ENCODE measurements around the gene TTF1. TPM values are rescaled to one million over a fixed set of nuclear protein-coding genes. Genes with fewer than 3 reads are reported as not detected.

The TTF1 gene
- total RNA-seq, 1 experiment from 2014 or later, result 26.9 TPM

DNA sequence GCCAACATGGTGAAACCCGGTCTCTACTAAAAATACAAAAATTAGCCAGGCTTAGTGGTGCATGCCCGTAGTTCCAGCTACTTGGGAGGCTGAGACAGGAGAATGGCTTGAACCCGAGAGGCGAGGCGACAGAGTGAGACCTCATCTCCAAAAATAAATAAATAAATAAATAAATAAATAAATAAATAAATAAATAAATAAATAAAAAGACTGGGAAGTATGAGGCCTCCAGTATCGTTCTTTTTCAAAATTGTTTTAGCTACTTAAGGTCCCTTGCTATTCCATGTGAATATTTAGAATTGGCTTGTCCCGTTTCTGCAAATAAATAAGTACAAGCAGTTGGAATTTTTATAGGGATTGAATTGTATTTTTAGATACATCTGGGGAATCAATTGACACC lies 48.9 kb downstream of the TTF1 start:
- H3K4me1 Mint-ChIP-seq, result peaks cover 12 to 13% of the 10 kb centered on the region in 2 experiments
- no peak overlapping the region for H2BK12ac ChIP-seq (ENCODE audit: insufficient read length, low read depth, low read length)
- no peak overlapping the region for H4K8ac ChIP-seq (replicated peaks; ENCODE audit: insufficient read length, low read depth, low read length)
- no peak overlapping the region for H4K91ac ChIP-seq (ENCODE audit: insufficient read length, low read depth, low read length)
- no peak overlapping the region for H4K5ac ChIP-seq (ENCODE audit: insufficient read length, low read depth, low read length)
- peaks cover 5 to 10% (median 10%) of the 10 kb centered on the region in 3 experiments; a peak in 6 of 7 replicates for H3K36me3 Mint-ChIP-seq (ENCODE audit: insufficient read depth in 1 of 3, low read depth in 3 of 3)
- no peak overlapping the region for H2BK20ac ChIP-seq (ENCODE audit: low read depth, low read length, poor library complexity, severe bottlenecking)
- no peak overlapping the region for H3K4ac ChIP-seq (ENCODE audit: low read depth, low read length)
- no peaks in the 10 kb centered on the region; a peak in 1 of 5 replicates for H3K9me3 Mint-ChIP-seq
- H4K20me1 ChIP-seq (ENCODE audit: control insufficient read depth, insufficient read depth, insufficient read length), result no peaks in the 10 kb centered on the region
- no peak overlapping the region for H3K27ac ChIP-seq (ENCODE audit: insufficient read length, low read depth, low read length)
- H3K27ac Mint-ChIP-seq, result no peak overlapping the region
- H2AFZ ChIP-seq (ENCODE audit: low read length), result no peak overlapping the region
- no peak overlapping the region for H3T11ph ChIP-seq (ENCODE audit: low read length)
- no peaks in the 10 kb centered on the region for H3K4me1 ChIP-seq (ENCODE audit: insufficient read depth, low read length)
- H3K23me2 ChIP-seq (ENCODE audit: insufficient read length, low read depth, low read length, poor library complexity, severe bottlenecking), result peaks cover 5% of the 10 kb centered on the region
- H3K27me3 Mint-ChIP-seq (ENCODE audit: low read depth), result no peaks in the 10 kb centered on the region
- DNase-seq, result no peak
- H2AK5ac ChIP-seq (ENCODE audit: insufficient read length, low read length), result no peak overlapping the region
- no peaks in the 10 kb centered on the region for H3K9me3 ChIP-seq (ENCODE audit: control insufficient read depth, low read depth, low read length)
- no peak overlapping the region for H3K9ac ChIP-seq (ENCODE audit: extremely low read depth, insufficient read length, low read length)
- H3K79me2 ChIP-seq (ENCODE audit: insufficient read depth, low read length), result peaks cover 4% of the 10 kb centered on the region; the same call in 1 of the 2 replicates
- H3K4me2 ChIP-seq (ENCODE audit: insufficient read depth, insufficient read length, low read length), result no peak overlapping the region
- no CpG with 5 or more reads among the region's 7 CpGs for WGBS (ENCODE audit: extremely low coverage, insufficient read length, low lambda C conversion rate)
- no peak overlapping the region for H2BK5ac ChIP-seq (ENCODE audit: insufficient read length, low read length)
- H2BK15ac ChIP-seq (ENCODE audit: low read depth, low read length), result no peak overlapping the region
- H3K14ac ChIP-seq (ENCODE audit: insufficient read depth, low read length), result no peak overlapping the region
- H3K18ac ChIP-seq (ENCODE audit: insufficient read length, low read depth, low read length), result no peak overlapping the region
- no peaks in the 10 kb centered on the region for H3K27me3 ChIP-seq (ENCODE audit: insufficient read depth, low read length)
- H3K23ac ChIP-seq (ENCODE audit: insufficient read length, low read depth, low read length), result no peak overlapping the region
- no peak overlapping the region for H3K4me3 Mint-ChIP-seq
- no peak overlapping the region for H3K56ac ChIP-seq (ENCODE audit: insufficient read length, low read depth, low read length)
- no peaks in the 10 kb centered on the region for H3K79me1 ChIP-seq (ENCODE audit: insufficient read depth, low read depth, low read length, poor library complexity, severe bottlenecking)
- no peak overlapping the region for H2BK120ac ChIP-seq (ENCODE audit: low read depth, low read length, poor library complexity, severe bottlenecking)
- TF ChIP-seq, protein P1, sequence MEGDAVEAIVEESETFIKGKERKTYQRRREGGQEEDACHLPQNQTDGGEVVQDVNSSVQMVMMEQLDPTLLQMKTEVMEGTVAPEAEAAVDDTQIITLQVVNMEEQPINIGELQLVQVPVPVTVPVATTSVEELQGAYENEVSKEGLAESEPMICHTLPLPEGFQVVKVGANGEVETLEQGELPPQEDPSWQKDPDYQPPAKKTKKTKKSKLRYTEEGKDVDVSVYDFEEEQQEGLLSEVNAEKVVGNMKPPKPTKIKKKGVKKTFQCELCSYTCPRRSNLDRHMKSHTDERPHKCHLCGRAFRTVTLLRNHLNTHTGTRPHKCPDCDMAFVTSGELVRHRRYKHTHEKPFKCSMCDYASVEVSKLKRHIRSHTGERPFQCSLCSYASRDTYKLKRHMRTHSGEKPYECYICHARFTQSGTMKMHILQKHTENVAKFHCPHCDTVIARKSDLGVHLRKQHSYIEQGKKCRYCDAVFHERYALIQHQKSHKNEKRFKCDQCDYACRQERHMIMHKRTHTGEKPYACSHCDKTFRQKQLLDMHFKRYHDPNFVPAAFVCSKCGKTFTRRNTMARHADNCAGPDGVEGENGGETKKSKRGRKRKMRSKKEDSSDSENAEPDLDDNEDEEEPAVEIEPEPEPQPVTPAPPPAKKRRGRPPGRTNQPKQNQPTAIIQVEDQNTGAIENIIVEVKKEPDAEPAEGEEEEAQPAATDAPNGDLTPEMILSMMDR (conservative IDR thresholded peaks at IDR 0.05), result no peak
